Inflammatory macrophage (primary cell): ENCODE data around the gene CEPT1.

Experiments used
- DNase-seq, 2 donors: peaks; one replicate each; pipeline ENCODE4 v3.0.0-alpha.2; 2020 to 2022

CEPT1 gene

DNA sequence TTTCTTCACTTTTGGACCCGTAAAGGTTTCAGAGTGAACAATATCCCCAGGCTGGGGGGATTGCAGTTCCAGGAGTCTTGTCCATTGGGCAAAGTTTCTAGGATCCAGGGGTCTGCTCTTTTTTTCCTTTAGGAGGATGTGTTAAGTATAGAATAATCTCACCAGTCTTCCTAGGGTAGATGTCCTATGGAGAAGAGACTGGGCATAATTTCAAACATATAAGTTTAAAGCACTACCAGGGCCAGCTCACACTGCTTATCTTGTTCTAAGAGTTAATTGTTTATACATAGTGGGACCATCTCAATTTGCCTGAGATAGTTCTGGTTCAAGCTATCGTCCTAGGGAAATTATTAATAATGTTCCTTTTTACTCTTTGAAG lies 88.7 kb downstream of the CEPT1 start:
- DNase-seq = no peak

DNA sequence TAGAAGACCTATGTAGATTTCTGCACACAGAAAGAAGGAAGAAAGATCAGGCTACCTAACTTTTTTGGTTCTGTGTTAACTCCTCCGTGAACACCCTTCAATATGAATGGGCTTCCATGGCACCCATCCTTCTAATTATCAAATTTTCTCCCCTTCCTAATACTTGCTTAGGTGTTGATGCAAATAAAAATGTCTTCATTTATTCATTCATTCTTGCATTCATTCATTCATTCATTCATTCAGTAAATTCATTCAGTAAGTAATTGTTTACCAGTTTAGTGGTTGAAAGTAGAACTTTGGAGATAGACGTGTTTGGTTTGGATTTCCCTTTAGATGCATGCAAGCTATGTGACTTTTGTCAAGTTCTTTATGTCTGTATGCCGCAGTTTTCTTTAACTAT lies 92.1 kb downstream of the CEPT1 start:
- DNase-seq = no peak

DNA sequence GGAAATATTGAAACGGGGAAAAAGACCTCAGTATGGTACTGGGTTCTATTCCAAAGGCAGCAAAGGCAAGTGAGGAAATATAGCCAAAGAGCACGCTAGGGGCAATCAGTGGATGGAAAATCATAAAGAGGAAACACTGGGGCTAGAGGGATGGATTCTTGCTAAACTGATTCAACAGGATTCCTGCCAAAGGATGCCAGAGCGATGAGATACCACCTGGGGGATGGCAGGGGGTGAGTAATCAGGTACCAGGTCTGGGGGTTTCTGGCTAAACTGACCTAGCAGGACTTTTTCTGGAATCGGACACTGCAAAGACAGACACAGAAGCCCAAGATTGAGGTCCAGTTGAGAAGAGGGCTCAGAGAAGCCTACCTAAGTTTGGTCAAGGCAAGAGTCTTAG lies 94.2 kb downstream of the CEPT1 start:
- no peak for DNase-seq
